Measurements from ENCODE around the gene BOD1L1. TPM values are rescaled to one million over a fixed set of nuclear protein-coding genes. Genes with fewer than 3 reads are reported as not detected.

The BOD1L1 gene
- total and polyA plus RNA-seq, 2 donors (not counting 1 experiment from before 2014, with no cell fraction given), result 20.1 to 34.3 TPM

GRCh38 chr4:13535118-13535517 lies 92.4 kb downstream of the BOD1L1 start:
- H2AFZ ChIP-seq (ENCODE audit: low read length), result no peak overlapping the region
- no peaks in the 10 kb centered on the region for H3K79me2 ChIP-seq (ENCODE audit: control insufficient read depth, insufficient read depth, low read length)
- H3K9ac ChIP-seq (ENCODE audit: insufficient read depth, low read length), result no peak overlapping the region
- H3K4me2 ChIP-seq (ENCODE audit: extremely low read depth, insufficient read depth, low read length), result no peak overlapping the region
- no peak overlapping the region for H3K4me3 ChIP-seq (replicated peaks in 1 of 4; ENCODE audit: control extremely low read depth in 1 of 4, insufficient read depth in 1 of 4, low read depth in 3 of 4, low read length in 4 of 4)
- H3K27me3 ChIP-seq (ENCODE audit: control insufficient read depth, insufficient read depth, low read length), result peaks cover 87% of the 10 kb centered on the region
- DNase-seq (ENCODE audit: low read depth in 2 of 2), result no peak
- no peaks in the 10 kb centered on the region for H3K4me1 ChIP-seq (ENCODE audit: control insufficient read depth, extremely low read depth, insufficient read depth, low read length)
- TF ChIP-seq EZH2 (IDR thresholded peaks at IDR 0.05; ENCODE audit: low read length, missing control alignments), result no peak
- no peak for TF ChIP-seq CTCF (conservative IDR thresholded peaks at IDR 0.05 in 1 of 2, IDR thresholded peaks at IDR 0.05 in 1 of 2; ENCODE audit: low read depth in 1 of 2, low read length in 2 of 2)
- H3K27ac ChIP-seq (ENCODE audit: insufficient read depth, low read length), result no peak overlapping the region
- H4K20me1 ChIP-seq (ENCODE audit: control insufficient read depth, extremely low read depth, insufficient read depth, low read length), result no peaks in the 10 kb centered on the region
- no peaks in the 10 kb centered on the region for H3K9me3 ChIP-seq (ENCODE audit: control insufficient read depth, insufficient read depth, low read depth, low read length)
- H3K36me3 ChIP-seq (ENCODE audit: control insufficient read depth, insufficient read depth, low read length), result no peaks in the 10 kb centered on the region

GRCh38 chr4:13534344-13535063 lies 93.0 kb downstream of the BOD1L1 start:
- Histone ChIP-seq H3K79me2 (ENCODE audit: control insufficient read depth, insufficient read depth, low read length) (no peaks in the 10 kb centered on the region), H3K27ac (ENCODE audit: insufficient read depth, low read length) (no peak overlapping the region), H2AFZ (ENCODE audit: low read length) (no peak overlapping the region), H3K4me1 (ENCODE audit: control insufficient read depth, extremely low read depth, insufficient read depth, low read length) (no peaks in the 10 kb centered on the region), H3K27me3 (ENCODE audit: control insufficient read depth, insufficient read depth, low read length) (peaks cover 86% of the 10 kb centered on the region), H3K9me3 (ENCODE audit: control insufficient read depth, insufficient read depth, low read depth, low read length) (no peaks in the 10 kb centered on the region), H4K20me1 (ENCODE audit: control insufficient read depth, extremely low read depth, insufficient read depth, low read length) (no peaks in the 10 kb centered on the region), H3K9ac (ENCODE audit: insufficient read depth, low read length) (no peak overlapping the region), H3K36me3 (ENCODE audit: control insufficient read depth, insufficient read depth, low read length) (no peaks in the 10 kb centered on the region), H3K4me2 (ENCODE audit: extremely low read depth, insufficient read depth, low read length) (no peak overlapping the region), H3K4me3 (replicated peaks in 1 of 4; ENCODE audit: control extremely low read depth in 1 of 4, insufficient read depth in 1 of 4, low read depth in 3 of 4, low read length in 4 of 4) (no peak overlapping the region)
- no peak for DNase-seq (ENCODE audit: low read depth in 2 of 2)
- TF ChIP-seq CTCF (conservative IDR thresholded peaks at IDR 0.05 in 1 of 2, IDR thresholded peaks at IDR 0.05 in 1 of 2; ENCODE audit: low read depth in 1 of 2, low read length in 2 of 2) (no peak), EZH2 (IDR thresholded peaks at IDR 0.05; ENCODE audit: low read length, missing control alignments) (peak; percentile 54)

- no peak overlapping the region for H3K27ac ChIP-seq (ENCODE audit: insufficient read depth, low read length)
- H3K9ac ChIP-seq (ENCODE audit: insufficient read depth, low read length), result no peak overlapping the region
- H2AFZ ChIP-seq (ENCODE audit: low read length), result no peak overlapping the region
- no peaks in the 10 kb centered on the region for H3K9me3 ChIP-seq (ENCODE audit: control insufficient read depth, insufficient read depth, low read depth, low read length)
- TF ChIP-seq CTCF (conservative IDR thresholded peaks at IDR 0.05 in 1 of 2, IDR thresholded peaks at IDR 0.05 in 1 of 2; ENCODE audit: low read depth in 1 of 2, low read length in 2 of 2) (no peak), EZH2 (IDR thresholded peaks at IDR 0.05; ENCODE audit: low read length, missing control alignments) (no peak)
- no peaks in the 10 kb centered on the region for H3K4me1 ChIP-seq (ENCODE audit: control insufficient read depth, extremely low read depth, insufficient read depth, low read length)
- H3K4me2 ChIP-seq (ENCODE audit: extremely low read depth, insufficient read depth, low read length), result no peak overlapping the region
- peaks cover 87% of the 10 kb centered on the region for H3K27me3 ChIP-seq (ENCODE audit: control insufficient read depth, insufficient read depth, low read length)
- DNase-seq (ENCODE audit: low read depth in 2 of 2), result no peak
- H3K4me3 ChIP-seq (replicated peaks in 1 of 4; ENCODE audit: control extremely low read depth in 1 of 4, insufficient read depth in 1 of 4, low read depth in 3 of 4, low read length in 4 of 4), result no peak overlapping the region
- H4K20me1 ChIP-seq (ENCODE audit: control insufficient read depth, extremely low read depth, insufficient read depth, low read length), result no peaks in the 10 kb centered on the region
- H3K36me3 ChIP-seq (ENCODE audit: control insufficient read depth, insufficient read depth, low read length), result no peaks in the 10 kb centered on the region
- H3K79me2 ChIP-seq (ENCODE audit: control insufficient read depth, insufficient read depth, low read length), result no peaks in the 10 kb centered on the region
Observed at GRCh38 chr4:13533670-13534343, 93.7 kb downstream of the BOD1L1 start.
